H4 (cell line): ENCODE data around the gene CHTF8. TPM values are rescaled to one million over a fixed set of nuclear protein-coding genes. Genes with fewer than 3 reads are reported as not detected.
A peak's percentile ranks its signal among the peaks of the same experiment; 100 is the strongest.

ENCODE experiments used
- DNase-seq: peaks from one replicate; pipeline ENCODE4 v3.0.0-alpha.2; 2015; ENCODE audit warnings: low spot score
- total RNA-seq: library from RNA; depleted of rRNA; stranded (reverse); fragments of >200 nt; shearing (Covaris generic); gene quantifications from 2 replicates; pipeline ENCODE4 v1.2.3, GENCODE V29; 2014

CHTF8 gene
- total RNA-seq, 1 experiment from 2014 or later = 59.1 TPM

- no peak for DNase-seq
These were observed 19.2 kb downstream of the CHTF8 start for GRCh38 chr16:69113216-69113615.

- peak; percentile 27 for DNase-seq
These were observed 19.9 kb downstream of the CHTF8 start for GRCh38 chr16:69112285-69113129.

- DNase-seq = no peak
These were observed 20.5 kb downstream of the CHTF8 start for GRCh38 chr16:69111876-69112230.

GRCh38 chr16:69111216-69111875 lies 21.0 kb downstream of the CHTF8 start:
- no peak for DNase-seq

GRCh38 chr16:69110406-69110805 lies 22.0 kb downstream of the CHTF8 start:
- DNase-seq = no peak

DNA sequence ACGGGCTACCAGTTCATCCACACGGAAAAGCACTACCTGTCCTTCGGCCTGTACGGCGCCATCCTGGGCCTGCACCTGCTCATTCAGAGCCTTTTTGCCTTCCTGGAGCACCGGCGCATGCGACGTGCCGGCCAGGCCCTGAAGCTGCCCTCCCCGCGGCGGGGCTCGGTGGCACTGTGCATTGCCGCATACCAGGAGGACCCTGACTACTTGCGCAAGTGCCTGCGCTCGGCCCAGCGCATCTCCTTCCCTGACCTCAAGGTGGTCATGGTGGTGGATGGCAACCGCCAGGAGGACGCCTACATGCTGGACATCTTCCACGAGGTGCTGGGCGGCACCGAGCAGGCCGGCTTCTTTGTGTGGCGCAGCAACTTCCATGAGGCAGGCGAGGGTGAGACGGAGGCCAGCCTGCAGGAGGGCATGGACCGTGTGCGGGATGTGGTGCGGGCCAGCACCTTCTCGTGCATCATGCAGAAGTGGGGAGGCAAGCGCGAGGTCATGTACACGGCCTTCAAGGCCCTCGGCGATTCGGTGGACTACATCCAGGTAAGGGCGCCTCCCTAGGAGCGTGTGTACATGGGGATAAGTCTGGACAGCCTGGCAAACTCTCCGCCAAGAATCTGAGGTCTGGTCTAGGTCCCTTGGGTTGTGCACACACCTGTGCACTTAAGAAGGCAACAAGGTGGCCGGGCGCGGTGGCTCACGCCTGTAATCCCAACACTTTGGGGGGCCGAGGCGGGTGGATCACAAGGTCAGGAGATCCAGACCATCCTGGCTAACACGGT lies 22.7 kb downstream of the CHTF8 start:
- no peak for DNase-seq

DNA sequence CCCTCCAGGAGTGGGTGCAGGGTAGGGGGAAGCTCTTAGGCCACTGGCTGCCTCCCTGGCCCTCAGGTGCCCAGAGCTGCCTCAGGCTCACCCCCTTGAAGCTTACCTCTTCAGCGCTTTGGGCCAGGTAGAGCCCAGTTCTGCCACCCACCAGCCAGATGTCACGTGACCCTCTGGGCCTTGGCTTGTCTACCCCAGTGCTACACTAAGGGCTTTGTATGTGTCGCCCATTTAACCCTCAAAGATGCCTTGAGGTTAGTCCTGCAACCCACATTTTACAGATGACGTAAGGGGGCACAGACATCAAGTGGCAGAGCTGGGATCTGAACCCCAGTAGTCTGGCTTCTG lies 23.5 kb downstream of the CHTF8 start:
- no peak for DNase-seq

DNA sequence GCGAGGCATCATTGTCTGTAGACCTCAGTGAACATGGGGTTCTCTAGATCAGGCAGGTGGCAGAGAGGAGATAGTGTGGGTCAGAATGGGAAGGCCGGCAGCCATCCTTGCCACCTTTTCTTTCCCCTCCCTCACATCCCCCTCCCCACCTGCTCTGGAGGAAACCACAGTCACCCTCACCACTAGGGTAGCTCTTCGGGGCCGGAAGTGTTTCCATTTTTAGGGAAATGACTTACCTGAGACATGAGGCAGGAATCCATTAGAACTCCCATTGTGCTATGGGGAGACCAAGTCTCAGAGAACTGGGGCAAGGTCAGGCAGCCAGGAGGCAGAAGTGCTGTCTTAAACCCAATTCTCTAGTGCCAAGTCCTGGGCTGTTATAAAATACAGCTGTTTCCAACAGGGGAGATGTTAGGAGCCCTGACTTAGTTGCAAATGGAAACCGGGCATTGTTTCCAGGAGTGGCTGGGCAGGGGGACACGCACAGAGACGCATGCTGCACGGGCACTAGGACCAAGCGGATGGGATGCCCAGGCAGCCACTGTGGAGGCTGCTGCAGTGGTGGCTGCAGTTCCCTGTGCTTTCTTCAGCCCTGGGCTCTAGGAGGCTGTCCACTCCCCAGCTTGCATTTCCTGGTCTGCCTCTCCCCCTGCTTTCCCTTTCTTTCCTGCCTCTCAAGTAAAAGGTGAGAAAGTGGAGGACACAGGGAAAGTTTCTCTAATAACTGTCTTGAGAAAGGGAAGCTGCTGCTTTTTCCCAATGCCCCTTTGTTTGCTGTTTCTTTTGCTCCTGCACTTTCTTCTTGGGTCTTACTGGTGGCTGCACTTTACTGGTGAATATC lies 24.1 kb downstream of the CHTF8 start:
- DNase-seq = no peak

- DNase-seq = no peak
These were observed 24.9 kb downstream of the CHTF8 start for GRCh38 chr16:69107316-69107962.

DNA sequence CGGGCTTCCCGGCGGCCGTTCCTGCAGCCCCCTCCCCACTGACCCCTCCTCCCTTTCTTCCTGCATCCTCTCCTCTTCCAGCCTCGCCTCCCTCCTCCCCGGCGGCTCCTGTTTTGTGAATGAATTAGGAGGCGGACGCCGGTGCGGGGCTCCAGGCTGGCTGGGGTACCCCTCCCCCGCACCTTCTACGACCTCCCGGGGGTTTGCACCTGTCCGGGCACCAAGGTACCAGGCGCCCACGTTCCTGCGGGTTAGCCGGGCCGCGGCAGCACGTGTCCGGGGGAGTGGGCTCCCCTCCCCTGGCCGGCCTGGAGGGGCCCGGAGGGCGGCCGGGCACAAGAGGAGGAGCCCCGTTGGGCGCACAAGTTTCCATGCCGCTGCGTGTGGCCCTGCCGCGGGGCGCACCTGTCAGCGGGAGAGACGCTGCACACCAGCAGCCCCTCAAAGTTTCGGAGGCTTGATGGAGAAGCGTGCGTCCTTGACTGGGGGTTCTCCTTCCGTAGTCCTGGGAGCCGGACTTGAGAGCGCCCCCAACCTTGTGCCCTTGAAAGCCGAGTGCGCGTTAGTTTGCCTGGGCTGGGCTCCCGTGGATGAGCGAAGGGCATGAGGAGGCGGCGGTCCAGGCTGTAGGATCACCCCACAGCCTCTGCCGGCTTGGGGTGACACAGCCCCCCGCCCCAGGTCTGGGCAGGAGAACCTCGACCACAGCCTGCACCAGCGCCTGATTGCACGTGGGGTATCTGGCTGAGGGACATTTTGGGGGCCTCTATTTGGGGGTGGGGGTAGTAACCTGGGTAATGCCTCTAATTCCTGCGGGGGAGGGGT lies 25.7 kb downstream of the CHTF8 start:
- DNase-seq = no peak

DNA sequence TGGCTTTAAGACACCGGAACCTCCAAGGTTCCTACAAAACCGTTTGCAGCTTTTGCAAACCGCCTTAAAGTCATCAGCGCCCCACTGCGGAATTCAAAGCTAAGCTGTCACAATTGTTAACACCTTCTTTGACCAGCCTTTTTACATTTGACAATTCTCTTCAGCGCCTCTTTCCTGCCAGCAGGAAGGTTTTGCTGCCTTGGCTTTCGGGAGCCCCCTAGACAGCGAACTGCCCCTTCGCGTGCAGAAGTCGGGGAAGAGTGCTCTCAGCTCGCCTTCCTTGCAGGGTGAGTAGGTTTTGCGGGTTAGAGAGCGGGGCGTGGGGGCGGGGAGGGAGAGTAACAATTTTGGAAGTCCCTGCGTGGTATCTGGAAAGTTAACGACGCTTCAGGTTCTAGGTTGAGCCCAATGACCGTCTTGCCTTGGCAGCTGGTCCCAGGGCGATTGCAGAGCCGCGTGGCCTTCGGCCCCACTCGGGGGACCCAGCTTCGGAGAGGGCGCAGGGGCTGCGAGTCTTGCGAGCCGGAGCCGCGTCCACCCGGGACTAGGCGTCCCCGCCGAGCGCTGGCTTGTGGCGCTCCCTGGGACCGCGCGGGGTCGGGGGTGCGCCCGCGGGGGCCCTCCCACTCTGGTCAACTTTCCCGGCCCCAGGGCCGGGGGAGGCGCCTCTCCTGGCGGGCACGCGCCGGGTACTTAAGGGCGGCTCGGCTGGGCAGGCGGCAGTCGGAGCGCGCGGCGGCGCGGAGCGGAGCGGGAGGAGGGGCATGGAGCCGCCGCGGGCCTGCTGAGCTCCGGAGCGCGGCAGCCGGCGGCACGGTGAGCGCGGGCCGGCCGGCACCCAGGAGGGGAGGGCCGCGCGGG lies 26.7 kb downstream of the CHTF8 start, which contains the start of gene HAS3:
HAS3 (plus strand) TSS at position 153 of the 861 bp plus-strand sequence. CDS start 3,743 bp downstream, outside the sequence.
- DNase-seq = no peak

DNA sequence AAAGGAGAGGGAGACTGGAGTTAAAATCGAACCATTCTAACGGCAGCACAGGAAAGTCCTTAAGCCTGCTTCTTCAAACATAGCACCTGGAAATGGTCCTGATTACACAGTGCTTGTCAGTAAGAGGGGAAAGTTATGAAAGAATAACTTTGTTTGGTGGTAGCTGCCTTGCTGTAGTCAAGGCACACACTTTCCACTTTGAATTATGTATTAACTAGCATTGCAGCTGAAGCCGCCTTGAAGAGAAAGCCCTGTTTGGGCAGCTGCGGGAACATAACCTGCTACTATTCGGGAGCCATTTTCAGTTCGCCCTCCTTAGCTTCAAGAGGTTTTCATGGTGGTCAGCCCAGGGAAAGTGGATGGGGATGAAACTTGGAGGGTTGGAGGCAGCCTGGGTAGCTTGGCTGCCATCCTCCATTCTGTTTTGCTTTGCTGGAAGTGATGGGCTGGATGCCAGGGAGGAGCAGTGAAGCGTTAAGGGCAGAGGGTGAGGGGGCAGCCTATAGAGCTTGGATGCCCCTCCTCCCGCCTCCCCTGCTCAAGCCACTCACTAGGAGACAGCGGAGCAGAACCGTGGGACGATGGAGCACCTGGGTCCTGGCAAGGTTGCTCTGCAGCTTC lies 32.2 kb downstream of the CHTF8 start:
- DNase-seq = no peak

DNA sequence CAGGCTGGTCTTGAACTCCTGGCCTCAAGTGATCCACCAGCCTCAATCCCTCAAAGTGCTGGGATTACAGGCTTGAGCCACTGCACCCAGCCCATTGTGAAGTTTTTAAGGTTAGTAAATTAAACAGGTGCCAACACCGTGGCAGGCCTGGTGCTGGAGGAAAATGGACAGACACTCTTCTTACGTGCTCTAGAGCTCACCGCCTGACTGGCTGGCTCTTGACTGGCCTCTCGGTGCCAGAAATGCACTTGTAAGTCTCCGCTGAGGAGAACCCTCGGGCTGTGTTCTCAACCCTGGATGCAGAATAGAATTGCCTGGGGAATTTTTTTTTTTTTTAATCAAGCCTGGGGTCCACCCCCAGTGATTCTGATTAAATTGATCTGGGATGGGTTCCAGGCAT lies 37.2 kb downstream of the CHTF8 start:
- DNase-seq = no peak

DNA sequence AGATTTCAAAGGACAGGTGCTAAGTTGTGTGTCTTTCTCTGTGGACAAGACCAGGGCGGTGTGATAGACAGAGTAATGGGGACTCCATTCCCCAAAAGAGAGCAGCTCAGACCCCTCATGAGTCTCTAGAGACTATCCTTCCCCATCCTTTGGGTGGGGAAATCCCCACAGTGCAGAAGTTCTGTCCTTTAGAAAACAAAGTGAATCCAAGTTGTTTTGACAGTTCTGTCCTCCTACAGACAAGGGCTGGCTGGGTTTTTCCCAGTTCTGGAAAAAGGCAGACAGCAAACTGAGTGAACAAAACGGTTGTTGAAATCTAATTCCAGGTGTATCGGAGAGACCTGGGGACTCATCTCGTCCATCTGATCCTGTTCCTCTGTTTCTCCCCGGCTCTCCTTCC lies 37.9 kb downstream of the CHTF8 start:
- DNase-seq = no peak

DNA sequence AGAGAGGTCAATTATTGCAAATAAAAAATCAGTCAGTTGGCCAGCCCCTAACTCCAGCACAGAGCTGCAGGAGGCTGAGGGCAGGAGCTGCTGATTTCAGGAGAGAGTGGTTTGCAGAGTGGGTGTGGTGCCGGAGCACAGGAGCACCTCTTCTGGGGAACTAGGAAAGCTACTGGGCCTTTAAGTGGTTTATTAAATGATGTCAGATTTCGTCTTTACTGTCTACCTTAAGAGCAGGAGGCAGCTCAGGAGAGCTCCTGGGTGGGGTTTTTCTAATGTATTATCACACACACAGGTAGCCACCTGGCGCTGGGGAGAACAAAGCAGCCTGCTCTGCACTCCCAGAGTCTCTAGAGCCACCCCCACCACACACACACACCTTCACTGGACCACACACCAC lies 38.4 kb downstream of the CHTF8 start:
- DNase-seq = no peak

DNA sequence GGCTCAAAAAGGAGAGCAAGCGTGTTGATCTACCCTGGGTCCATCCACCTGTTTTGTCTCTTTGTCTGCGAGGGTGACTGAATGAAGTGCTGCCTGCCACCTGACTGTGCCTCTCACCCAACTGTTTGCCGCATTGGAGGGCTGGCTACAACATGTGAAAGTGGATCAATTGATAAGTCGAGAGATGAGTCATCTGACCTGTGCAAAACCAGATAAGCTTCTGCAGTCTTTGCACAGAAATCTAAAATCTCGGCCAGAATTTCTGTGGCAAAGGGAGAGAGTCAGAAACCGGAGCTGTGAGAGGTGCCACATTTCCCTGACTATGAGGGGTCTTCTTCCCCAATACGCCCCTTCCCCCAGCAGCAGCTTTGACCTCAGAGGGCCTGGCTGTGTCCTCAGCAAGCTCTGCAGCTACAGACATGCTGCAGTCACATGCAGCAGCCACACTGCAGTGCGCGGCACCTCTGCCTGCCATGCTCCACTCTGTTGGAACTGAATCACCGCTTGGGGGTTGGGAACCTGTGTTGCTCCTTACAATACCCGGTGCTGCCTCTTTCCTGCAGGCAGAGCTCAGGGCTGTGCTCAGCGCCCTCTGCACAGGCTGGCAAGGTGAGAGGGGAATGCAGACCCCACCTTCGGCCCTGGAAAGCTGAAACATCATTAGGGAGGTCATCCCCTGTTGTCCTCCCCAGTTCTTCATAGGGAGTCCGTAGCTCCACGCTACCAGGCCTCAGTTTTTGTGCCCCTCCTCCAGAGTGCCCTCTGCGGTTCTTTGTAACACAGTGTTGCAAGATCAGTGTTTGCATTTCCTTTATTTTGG lies 43.1 kb downstream of the CHTF8 start:
- DNase-seq = no peak

DNA sequence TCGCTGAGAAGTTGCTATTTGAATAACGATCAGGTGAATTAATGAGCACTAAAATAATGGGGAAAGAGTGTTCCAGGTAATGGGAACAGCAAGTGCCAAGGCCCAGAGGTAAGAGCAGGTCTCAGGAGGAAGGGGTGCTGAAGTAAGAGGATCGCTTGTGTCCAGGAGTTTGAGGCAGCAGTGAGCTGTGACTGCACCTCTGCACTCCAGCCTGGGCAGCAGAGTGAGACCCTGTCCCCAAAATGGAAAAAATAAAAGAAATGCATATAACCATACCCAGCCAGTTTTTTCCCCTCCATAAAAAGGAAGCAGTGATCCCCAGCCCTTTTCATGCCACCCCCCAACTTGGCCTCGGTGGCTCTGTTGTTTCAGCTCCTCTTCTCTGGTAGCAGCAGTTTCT lies 43.7 kb downstream of the CHTF8 start:
- no peak for DNase-seq

DNA sequence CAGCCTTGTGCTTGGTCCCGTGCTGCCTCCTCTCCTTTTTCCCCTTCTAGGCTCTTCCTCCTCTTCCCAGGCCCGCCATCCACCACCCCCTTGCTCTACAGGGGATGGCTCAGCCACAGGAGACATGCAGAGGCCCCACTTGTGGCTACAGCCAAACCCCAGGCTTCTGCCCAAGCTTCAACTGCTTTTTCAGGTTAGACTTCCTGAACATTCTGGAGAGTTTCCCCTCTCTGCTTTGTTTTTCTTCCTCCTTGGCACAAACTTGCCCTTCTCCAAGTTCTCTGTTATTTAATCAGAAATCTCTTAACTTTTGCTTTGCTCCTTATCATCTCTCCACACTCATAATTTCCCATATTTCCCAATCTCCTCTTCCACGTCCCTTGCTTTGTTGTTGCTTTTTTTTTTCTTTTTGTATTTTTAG lies 45.2 kb downstream of the CHTF8 start:
- no peak for DNase-seq
